Ureter (tissue), 1 donor: ENCODE data around the gene SPX. TPM values are rescaled to one million over a fixed set of nuclear protein-coding genes. Genes with fewer than 3 reads are reported as not detected.

Experiments
- DNase-seq: peaks from one replicate; pipeline ENCODE4 v3.0.0-alpha.2; 2020; ENCODE audit warnings: low spot score
- total RNA-seq: library from RNA; stranded (reverse); gene quantifications from one replicate; pipeline ENCODE4 v1.2.4, GENCODE V29; 2023
- donor health status: DM: yes; HTN: yes; CAD: no.

Gene SPX, protein sequence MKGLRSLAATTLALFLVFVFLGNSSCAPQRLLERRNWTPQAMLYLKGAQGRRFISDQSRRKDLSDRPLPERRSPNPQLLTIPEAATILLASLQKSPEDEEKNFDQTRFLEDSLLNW
- not detected for total RNA-seq

DNA sequence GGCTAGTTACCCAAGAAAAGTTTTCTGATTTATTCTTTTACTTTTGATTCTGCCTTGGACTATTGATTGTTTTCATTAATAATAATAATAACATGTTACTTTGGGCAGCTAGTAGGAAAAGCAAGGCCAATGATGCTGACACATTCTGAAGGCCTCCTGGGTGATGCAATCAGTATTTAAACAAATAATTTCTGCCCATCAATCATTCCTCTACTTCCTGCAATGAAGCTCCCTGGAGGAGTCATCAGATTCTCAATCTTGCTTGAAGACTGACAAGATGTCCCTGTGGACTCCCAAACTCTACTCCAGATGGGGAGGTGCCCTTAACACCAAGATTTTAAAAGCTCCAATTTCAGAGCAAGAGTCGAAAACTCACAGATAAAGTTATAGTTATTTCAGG, at the start of gene SPX:
TSS of gene SPX (plus strand) at position 244 of the 400 bp plus-strand sequence. CDS start 177 bp downstream, outside the sequence.
- DNase-seq: no peak

- no peak for DNase-seq
These were observed 49.1 kb upstream of the SPX start for GRCh38 chr12:21476949-21477348.

- no peak for DNase-seq
These were observed 47.2 kb upstream of the SPX start for GRCh38 chr12:21478756-21479455.

GRCh38 chr12:21483531-21483930, 42.6 kb upstream of the SPX start:
- no peak for DNase-seq

GRCh38 chr12:21485998-21486397, 40.1 kb upstream of the SPX start:
- DNase-seq: no peak

- DNase-seq: no peak
These were observed 26.3 kb upstream of the SPX start for GRCh38 chr12:21499765-21500164.

DNA sequence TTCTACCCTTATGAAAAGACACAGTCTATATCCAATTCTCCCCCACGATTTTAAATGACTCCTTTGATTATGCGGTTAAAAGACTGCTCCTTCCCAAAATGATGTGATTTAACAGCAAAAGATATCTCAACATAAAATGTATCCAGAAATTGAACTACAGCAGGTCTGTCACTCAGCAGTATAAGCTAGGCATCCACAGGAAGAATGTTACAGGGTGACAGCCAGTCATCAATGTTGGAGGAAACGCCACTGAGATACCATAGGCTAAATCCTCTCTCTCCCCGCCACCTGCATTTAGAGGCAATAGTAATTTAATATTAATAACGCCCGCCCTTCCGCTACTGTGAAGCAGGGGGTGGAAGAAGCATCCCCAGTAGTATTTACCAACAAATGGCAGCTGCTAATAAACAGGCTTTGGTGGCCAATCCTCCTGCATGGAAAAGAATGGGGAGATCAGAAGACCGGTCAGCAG, 25.3 kb upstream of the SPX start:
- DNase-seq: no peak

- DNase-seq: peak; percentile 95
These were observed 24.6 kb upstream of the SPX start, which contains the start of the genes GOLT1B and RECQL for GRCh38 chr12:21501258-21502163. Gene GOLT1B (plus strand): TSS chr12:21501789. CDS start chr12:21501924, 135 bp downstream. Gene RECQL (minus strand): TSS chr12:21501635. CDS start chr12:21499570, 2,065 bp downstream.

GRCh38 chr12:21502164-21502496, 24.0 kb upstream of the SPX start:
- no peak for DNase-seq

GRCh38 chr12:21502872-21503271, 23.2 kb upstream of the SPX start:
- no peak for DNase-seq

DNA sequence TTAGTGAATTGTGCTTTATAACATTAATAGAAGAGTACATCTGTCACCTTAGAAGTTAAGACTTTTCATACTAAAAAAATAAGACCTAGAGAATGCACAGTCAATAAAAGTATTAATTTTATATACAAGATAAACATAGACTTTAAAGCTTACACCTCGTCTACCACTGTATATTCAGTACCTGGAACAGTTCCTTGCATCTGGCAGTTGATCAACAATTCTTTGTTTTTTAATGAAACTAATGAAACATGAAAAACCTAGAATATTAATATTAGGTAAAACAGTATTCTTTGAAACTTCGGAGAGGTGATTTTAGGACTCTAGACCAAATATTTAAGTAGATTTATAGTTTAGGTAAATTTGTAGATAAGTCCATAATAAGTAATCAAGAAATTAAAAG, 20.2 kb upstream of the SPX start:
- no peak for DNase-seq

GRCh38 chr12:21507849-21508248, 18.2 kb upstream of the SPX start:
- no peak for DNase-seq

DNA sequence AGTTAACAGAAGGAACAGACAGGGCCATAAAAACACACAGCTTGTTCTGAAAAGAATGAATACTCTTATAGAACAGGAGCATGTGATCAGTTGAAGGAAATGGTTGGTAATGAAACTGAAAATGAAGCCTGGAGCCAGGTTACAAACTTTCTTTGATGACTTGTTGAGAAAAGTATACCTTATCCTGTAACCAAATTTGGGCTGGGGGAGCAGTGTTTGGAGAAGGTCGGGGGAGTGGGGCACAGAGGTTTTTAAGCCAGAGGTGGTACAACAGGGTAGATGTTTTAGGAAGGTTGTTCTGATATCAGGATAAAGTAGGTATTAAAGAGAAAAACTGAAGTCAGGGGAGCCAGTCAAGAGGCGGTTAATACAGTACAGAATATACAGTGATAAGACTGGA, 16.3 kb upstream of the SPX start:
- no peak for DNase-seq

GRCh38 chr12:21516281-21516680, 9.8 kb upstream of the SPX start:
- no peak for DNase-seq

DNA sequence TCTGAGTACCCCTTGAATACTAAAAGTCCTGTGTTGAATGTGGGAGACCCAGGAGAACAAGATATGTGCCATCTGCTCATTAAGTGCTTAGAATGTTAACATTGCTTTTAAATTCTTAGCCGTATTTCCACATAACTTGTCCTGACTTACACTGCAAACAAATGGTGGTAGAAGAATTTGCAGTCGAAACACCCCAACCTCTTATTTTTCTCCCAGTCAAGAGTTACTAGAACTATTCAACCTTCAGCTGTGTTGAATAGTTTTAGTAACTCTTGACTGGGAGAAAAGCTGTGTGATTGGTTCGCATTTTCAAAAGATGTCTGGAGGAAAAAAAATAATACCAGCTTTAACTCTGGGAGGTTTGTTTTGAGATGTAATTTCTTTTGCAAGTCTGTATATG, 7.6 kb upstream of the SPX start:
- no peak for DNase-seq

DNA sequence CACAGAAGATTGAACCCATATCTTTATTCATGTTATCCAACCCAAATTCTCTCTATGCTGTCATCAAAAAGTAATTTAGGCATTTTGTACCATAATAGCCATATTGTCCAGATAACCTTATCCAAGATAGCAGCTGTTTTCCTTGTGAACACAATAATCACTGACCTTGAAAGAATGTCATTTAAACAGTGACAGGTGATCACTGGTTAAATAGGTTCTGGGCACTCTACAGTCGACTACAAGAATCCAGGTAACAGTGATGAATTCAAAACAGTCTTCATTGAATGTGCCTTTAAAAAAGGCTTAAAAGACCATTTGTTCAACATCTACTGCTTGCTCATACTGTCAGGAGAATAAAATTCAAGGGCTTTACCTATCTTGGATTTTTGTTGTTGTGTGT, 4.6 kb upstream of the SPX start:
- no peak for DNase-seq

GRCh38 chr12:21523148-21523547, 2.9 kb upstream of the SPX start:
- DNase-seq: no peak

DNA sequence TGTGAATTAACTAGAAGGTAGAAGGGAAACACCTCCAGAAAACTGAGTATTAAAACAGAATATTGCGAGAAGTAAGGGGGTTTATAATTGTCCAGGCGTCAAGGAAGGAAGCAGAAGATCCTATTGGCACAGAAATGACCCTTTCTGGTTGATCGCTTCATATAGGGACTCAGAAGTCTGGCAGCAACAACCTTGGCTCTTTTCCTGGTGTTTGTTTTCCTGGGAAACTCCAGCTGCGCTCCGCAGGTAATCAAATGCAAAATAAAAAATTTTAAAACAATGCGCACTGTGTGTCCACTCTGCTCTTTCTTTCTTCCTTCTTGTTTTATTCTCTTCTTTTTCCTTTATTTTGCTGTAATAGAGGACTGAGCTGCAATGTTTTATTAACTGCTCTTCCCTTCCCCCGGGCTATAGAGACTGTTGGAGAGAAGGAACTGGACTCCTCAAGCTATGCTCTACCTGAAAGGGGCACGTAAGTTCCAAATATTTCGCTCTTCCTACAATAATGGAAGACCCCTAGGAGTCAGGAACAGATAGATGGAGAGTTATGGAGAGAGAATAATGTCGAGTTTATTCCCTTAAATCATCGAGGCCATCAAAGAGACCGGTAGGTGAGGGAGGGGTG, 737 bp downstream of the SPX start:
- no peak for DNase-seq

- no peak for DNase-seq
These were observed 1.5 kb downstream of the SPX start for GRCh38 chr12:21527451-21528180.

DNA sequence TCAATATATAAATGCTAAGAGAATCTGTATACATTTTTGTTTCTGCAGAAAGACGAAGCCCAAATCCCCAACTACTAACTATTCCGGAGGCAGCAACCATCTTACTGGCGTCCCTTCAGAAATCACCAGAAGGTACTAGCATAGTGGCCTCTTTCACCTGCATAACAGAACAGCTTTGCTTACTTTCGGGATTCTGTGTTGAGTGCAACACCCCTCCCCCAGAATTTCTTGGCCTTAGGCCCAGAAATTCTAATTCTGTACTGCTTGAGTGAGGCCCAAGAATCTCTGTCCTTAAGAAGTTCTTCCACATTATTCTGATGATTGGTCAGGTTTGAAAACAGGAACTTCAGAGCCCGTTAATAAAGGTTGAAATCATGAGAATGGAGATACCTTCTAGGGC, 2.9 kb downstream of the SPX start:
- DNase-seq: no peak

- no peak for DNase-seq
These were observed 3.4 kb downstream of the SPX start for GRCh38 chr12:21529456-21529855.
